Measurements from ENCODE around the gene GUCY2C. TPM values are rescaled to one million over a fixed set of nuclear protein-coding genes. Genes with fewer than 3 reads are reported as not detected.

GUCY2C gene
- total and polyA plus RNA-seq, 2 donors (not counting 1 experiment from before 2014, with no cell fraction given) = 0.28 to 0.37 TPM

GRCh38 chr12:14681625-14682024 lies 14.8 kb downstream of the GUCY2C start:
- Mint-ChIP-seq H3K9me3 (ENCODE audit: insufficient read depth) (no peaks in the 10 kb centered on the region), H3K4me3 (no peak overlapping the region), H3K27me3 (peaks cover 5% of the 10 kb centered on the region), H3K4me1 (no peaks in the 10 kb centered on the region), H3K27ac (no peak overlapping the region)
- H3K36me3 ChIP-seq (replicated peaks in 1 of 2; ENCODE audit: control extremely low read depth in 1 of 2, control insufficient read depth in 1 of 2, extremely low read depth in 1 of 2, insufficient read depth in 2 of 2, low read length in 1 of 2) = no peaks in the 10 kb centered on the region
- TF ChIP-seq EZH2 (IDR thresholded peaks at IDR 0.05; ENCODE audit: borderline replicate concordance, insufficient read depth, low read depth, low read length, poor library complexity, severe bottlenecking) = no peak
- no peak for TF ChIP-seq CTCF (IDR thresholded peaks at IDR 0.05)
- no peak overlapping the region for H2AFZ ChIP-seq (ENCODE audit: insufficient read depth, low read depth, low read length, poor library complexity, severe bottlenecking)
- H3K9ac ChIP-seq (ENCODE audit: low read length) = no peak overlapping the region
- no CpG with 5 or more reads among the region's 2 CpGs for WGBS (ENCODE audit: insufficient coverage)
- H4K20me1 ChIP-seq (ENCODE audit: control insufficient read depth, insufficient read depth, low read length, poor library complexity, severe bottlenecking) = no peaks in the 10 kb centered on the region
- no peak for DNase-seq
- H3K4me1 ChIP-seq (ENCODE audit: control insufficient read depth in 2 of 2, insufficient read depth in 2 of 2, low read length in 2 of 2) = no peaks in the 10 kb centered on the region
- ChIA-PET POLR2A (no interaction called here), CTCF (no interaction called here)
- H3K27ac ChIP-seq (ENCODE audit: low read length in 2 of 2) = no peak overlapping the region
- H3K4me3 ChIP-seq (ENCODE audit: control extremely low read depth in 1 of 5, extremely low read depth in 1 of 5, insufficient read depth in 1 of 5, low read depth in 2 of 5, low read length in 4 of 5) = no peak overlapping the region
- H3K79me2 ChIP-seq (ENCODE audit: control insufficient read depth, insufficient read depth, low read length) = no peaks in the 10 kb centered on the region
- no peaks in the 10 kb centered on the region for H3K9me3 ChIP-seq (ENCODE audit: control extremely low read depth in 1 of 3, control insufficient read depth in 2 of 3, insufficient read depth in 1 of 3, low read length in 2 of 3)
- H3K4me2 ChIP-seq (replicated peaks; ENCODE audit: low read depth, low read length, poor library complexity, severe bottlenecking) = no peak overlapping the region
- intact Hi-C loops (cut with micrococcal nuclease) = no loop called here
- peaks cover 0 to 4% (median 0%) of the 10 kb centered on the region in 4 experiments for H3K27me3 ChIP-seq (replicated peaks in 1 of 4; ENCODE audit: control extremely low read depth in 1 of 4, control insufficient read depth in 3 of 4, insufficient read depth in 4 of 4, low read length in 3 of 4)
- no peak for ATAC-seq (ENCODE audit: low read depth)

- Mint-ChIP-seq H3K27me3 (peaks cover 5% of the 10 kb centered on the region), H3K27ac (no peak overlapping the region), H3K4me1 (no peaks in the 10 kb centered on the region), H3K9me3 (ENCODE audit: insufficient read depth) (no peaks in the 10 kb centered on the region), H3K4me3 (no peak overlapping the region)
- Histone ChIP-seq H3K27ac (ENCODE audit: low read length in 2 of 2) (no peak overlapping the region), H3K79me2 (ENCODE audit: control insufficient read depth, insufficient read depth, low read length) (no peaks in the 10 kb centered on the region), H3K36me3 (replicated peaks in 1 of 2; ENCODE audit: control extremely low read depth in 1 of 2, control insufficient read depth in 1 of 2, extremely low read depth in 1 of 2, insufficient read depth in 2 of 2, low read length in 1 of 2) (no peaks in the 10 kb centered on the region), H2AFZ (ENCODE audit: insufficient read depth, low read depth, low read length, poor library complexity, severe bottlenecking) (no peak overlapping the region), H3K4me1 (ENCODE audit: control insufficient read depth in 2 of 2, insufficient read depth in 2 of 2, low read length in 2 of 2) (no peaks in the 10 kb centered on the region), H3K4me2 (replicated peaks; ENCODE audit: low read depth, low read length, poor library complexity, severe bottlenecking) (no peak overlapping the region), H3K4me3 (ENCODE audit: control extremely low read depth in 1 of 5, extremely low read depth in 1 of 5, insufficient read depth in 1 of 5, low read depth in 2 of 5, low read length in 4 of 5) (no peak overlapping the region), H3K27me3 (replicated peaks in 1 of 4; ENCODE audit: control extremely low read depth in 1 of 4, control insufficient read depth in 3 of 4, insufficient read depth in 4 of 4, low read length in 3 of 4) (peaks cover 0 to 4% (median 0%) of the 10 kb centered on the region in 4 experiments), H3K9ac (ENCODE audit: low read length) (no peak overlapping the region), H3K9me3 (ENCODE audit: control extremely low read depth in 1 of 3, control insufficient read depth in 2 of 3, insufficient read depth in 1 of 3, low read length in 2 of 3) (no peaks in the 10 kb centered on the region), H4K20me1 (ENCODE audit: control insufficient read depth, insufficient read depth, low read length, poor library complexity, severe bottlenecking) (no peaks in the 10 kb centered on the region)
- POLR2A ChIA-PET = no interaction called here
- intact Hi-C loops (cut with micrococcal nuclease) = no loop called here
- TF ChIP-seq EZH2 (IDR thresholded peaks at IDR 0.05; ENCODE audit: borderline replicate concordance, insufficient read depth, low read depth, low read length, poor library complexity, severe bottlenecking) (no peak), CTCF (IDR thresholded peaks at IDR 0.05) (no peak)
- WGBS (ENCODE audit: insufficient coverage) = no CpG with 5 or more reads among the region's 3 CpGs
- CTCF ChIA-PET = no interaction called here
- no peak for ATAC-seq (ENCODE audit: low read depth)
- DNase-seq = no peak
Observed at GRCh38 chr12:14681190-14681589, 15.2 kb downstream of the GUCY2C start.
